ENCODE results near the gene CTDP1.

DNA sequence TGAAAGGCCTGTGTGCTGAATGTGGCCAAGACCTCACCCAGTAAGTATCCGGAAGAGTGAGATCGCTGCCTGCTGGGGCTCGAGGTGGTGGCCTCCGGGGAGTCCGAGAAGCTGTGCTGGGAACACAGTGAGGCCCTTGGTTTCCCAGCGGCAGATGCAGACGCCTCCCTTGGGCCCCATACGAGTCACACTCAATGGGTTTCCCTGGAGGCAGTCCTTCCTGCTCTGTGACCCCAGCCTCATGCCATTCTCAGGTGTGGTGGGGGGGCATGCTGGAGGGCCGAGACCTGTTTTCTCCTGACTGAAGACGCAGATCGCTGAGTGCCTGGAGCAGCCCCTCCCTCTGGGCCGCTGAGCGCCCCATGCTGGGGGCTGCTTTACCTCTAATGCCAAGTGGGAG lies 15.7 kb downstream of the CTDP1 start:
- TF ChIP-seq, protein P1, sequence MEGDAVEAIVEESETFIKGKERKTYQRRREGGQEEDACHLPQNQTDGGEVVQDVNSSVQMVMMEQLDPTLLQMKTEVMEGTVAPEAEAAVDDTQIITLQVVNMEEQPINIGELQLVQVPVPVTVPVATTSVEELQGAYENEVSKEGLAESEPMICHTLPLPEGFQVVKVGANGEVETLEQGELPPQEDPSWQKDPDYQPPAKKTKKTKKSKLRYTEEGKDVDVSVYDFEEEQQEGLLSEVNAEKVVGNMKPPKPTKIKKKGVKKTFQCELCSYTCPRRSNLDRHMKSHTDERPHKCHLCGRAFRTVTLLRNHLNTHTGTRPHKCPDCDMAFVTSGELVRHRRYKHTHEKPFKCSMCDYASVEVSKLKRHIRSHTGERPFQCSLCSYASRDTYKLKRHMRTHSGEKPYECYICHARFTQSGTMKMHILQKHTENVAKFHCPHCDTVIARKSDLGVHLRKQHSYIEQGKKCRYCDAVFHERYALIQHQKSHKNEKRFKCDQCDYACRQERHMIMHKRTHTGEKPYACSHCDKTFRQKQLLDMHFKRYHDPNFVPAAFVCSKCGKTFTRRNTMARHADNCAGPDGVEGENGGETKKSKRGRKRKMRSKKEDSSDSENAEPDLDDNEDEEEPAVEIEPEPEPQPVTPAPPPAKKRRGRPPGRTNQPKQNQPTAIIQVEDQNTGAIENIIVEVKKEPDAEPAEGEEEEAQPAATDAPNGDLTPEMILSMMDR (IDR thresholded peaks at IDR 0.05), result no peak
- TF ChIP-seq POLR2A (IDR thresholded peaks at IDR 0.05), result no peak

Measured in body of pancreas (tissue), 4 donors.